ENCODE measurements around the gene GDPD1.
"Not testable (repeated sequence)": the region's sequence is repeated elsewhere in the genome, so short reads cannot be mapped to it uniquely, and the experiment has no call there.

GDPD1 gene

DNA sequence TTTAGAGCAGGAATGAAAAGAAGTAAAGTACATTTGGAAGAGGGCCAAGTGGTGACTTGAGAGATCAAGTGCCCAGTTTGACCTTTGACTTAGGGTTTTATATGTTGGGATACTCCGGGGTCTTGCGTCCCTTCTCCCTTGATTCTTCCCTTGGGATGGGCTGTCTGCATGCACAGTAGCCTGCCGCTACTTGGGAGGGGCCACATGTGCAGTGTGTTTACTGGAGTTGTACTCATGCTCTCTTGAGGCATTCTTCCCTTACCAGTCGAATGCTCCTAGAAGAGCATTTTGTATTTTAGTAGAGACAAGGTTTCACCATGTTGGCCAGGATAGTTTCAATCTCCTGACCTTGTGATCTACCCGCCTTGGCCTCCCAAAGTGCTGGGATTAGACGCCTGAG is 23.8 kb downstream of the GDPD1 start:
- DNase-seq = no peak

DNA sequence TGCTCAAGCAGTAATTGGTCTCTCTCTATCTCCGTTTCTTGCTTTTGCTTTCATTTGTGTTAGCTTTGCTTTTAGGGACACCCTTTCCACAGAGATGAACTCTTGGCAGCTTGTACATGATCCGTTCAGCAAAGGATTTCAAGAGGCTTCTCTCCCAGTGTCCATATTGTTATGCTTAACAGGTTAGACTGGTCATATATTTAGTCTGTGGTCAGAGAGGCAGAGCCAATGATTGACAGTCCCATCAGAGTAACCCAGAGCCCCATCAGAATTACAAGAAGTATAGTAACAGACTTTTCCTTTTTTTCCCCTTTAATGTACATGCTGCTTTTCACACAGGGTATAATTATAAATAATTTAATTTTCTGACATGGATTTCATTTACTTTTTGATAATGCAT is 34.4 kb downstream of the GDPD1 start:
- no peak for DNase-seq

DNA sequence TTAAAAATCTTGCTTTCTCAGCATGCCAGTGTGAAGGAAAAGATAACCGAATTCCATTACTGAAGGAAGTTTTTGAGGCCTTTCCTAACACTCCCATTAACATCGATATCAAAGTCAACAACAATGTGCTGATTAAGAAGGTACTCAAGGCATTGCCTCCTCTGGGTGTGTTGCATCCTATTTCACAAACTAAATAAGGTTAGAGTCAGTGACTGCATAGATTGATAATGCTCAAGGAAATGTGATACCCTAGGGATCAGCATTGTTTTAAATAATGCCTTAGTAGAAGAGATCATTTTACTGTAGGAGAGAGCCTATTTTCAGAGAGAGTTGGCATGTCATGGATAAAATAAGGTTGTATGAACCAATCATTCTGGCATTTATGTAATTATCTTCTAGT is 36.8 kb downstream of the GDPD1 start:
- DNase-seq = no peak

- no peak for DNase-seq
Measured at GRCh38 chr17:59260722-59261121, 40.4 kb downstream of the GDPD1 start.

- no peak for DNase-seq
Measured at GRCh38 chr17:59266745-59267144, 46.4 kb downstream of the GDPD1 start.

DNA sequence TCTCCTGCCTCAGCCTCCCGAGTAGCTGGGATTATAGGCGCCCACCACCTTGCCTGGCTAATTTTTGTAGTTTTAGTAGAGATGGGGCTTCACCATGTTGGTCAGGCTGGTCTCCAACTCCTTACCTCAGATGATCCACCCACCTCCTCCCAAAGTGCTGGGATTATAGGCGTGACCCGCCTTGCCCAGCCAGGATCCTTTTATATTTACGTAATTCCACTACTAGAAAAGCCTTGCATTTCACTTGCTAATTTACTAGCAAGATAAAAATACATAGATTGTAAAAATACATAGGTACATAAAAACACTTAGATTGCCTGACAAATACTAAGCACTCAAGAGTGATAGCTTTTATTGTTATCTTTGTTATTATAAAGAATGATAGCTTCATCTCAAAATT is 47.5 kb downstream of the GDPD1 start:
- DNase-seq = no peak

GRCh38 chr17:59275618-59276017 is 55.3 kb downstream of the GDPD1 start:
- DNase-seq = no peak

DNA sequence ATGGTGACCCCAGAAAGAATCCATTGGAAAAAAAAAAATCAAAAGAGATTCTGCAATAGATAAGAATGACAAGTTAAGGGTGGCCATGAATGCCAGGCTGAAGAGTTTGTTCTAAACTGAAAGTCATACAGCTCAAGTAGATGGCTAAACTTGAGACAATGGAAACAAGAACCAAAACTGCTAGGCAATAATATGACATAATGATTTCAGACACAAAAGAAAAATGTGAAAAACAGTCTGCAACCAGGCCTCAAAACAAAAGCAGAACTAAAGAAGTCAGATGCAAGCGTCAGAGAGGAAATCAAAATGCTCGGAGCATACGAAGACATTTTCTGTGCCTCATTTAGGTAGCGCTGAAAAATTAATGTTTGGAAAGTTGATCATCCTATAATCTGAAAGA is 56.7 kb downstream of the GDPD1 start:
- no peak for DNase-seq

GRCh38 chr17:59278406-59278805 is 58.1 kb downstream of the GDPD1 start:
- no peak for DNase-seq

GRCh38 chr17:59284317-59284716 is 64.0 kb downstream of the GDPD1 start:
- DNase-seq = no peak

GRCh38 chr17:59287452-59287851 is 67.1 kb downstream of the GDPD1 start:
- DNase-seq = no peak

DNA sequence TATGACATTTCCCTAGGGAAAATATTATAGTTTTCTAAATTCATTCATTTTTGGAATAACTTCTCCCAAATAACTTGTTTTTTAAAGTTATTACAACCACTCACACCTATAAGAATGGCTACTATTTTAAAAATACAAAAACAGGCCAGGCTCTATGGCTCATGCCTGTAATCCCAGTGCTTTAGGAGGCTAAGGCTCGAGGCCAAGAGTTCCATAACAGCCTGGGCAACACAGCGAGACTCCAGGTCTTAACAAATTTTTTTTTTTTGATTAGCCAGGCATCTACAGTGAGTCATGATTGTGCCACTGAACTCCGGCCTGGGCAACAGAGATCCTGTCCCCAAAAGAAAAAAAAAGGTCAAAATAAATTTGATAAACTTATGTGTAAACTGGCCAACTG is 67.6 kb downstream of the GDPD1 start:
- DNase-seq = no peak

DNA sequence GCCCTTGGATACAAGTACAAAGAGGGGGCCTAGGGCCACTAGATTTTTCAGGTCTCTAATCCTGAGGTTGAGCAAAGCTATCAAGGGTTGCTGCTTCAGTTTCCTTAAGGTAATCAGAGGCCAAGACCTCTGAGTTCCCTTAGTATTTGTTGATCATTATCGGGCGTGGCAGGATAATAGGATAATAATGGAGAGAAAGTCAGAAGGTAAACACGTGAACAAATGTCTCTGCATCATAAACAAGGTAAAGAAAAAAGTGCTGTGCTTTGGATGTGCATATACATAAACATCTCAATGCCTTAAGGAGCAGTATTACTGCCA is 69.6 kb downstream of the GDPD1 start:
- no peak for DNase-seq

DNA sequence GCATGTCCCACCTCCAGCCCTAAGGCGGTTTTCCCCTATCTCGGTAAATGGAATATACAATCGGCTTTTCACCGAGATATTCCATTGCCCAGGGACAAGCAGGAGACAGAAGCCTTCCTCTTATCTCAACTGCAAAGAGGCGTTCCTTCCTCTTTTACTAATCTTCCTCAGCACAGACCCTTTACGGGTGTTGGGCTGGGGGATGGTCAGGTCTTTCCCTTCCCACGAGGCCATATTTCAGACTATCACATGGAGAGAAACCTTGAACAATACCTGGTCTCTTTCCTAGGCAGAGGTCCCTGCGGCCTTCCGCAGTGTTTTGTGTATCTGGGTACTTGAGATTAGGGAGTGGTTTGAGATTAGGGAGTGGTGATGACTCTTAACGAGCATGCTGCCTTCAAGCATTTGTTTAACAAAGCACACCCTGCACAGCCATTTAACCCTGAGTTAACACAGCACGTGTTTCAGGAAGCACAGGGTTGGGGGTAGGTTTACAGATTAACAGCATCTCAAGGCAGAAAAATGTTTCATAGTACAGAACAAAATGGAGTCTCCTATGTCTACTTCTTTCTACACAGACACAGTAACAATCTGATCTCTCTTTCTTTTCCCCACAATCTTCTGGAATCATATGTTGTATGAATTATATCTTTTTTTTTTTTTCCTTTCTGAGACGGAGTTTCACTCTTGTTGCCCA is 70.1 kb downstream of the GDPD1 start:
- not testable (repeated sequence) for DNase-seq

GRCh38 chr17:59292174-59292523 is 71.8 kb downstream of the GDPD1 start:
- no peak for DNase-seq

GRCh38 chr17:59296190-59296589 is 75.9 kb downstream of the GDPD1 start:
- no peak for DNase-seq

GRCh38 chr17:59298521-59298920 is 78.2 kb downstream of the GDPD1 start:
- DNase-seq = no peak

- DNase-seq = no peak
Measured at GRCh38 chr17:59299400-59300092, 79.2 kb downstream of the GDPD1 start.

DNA sequence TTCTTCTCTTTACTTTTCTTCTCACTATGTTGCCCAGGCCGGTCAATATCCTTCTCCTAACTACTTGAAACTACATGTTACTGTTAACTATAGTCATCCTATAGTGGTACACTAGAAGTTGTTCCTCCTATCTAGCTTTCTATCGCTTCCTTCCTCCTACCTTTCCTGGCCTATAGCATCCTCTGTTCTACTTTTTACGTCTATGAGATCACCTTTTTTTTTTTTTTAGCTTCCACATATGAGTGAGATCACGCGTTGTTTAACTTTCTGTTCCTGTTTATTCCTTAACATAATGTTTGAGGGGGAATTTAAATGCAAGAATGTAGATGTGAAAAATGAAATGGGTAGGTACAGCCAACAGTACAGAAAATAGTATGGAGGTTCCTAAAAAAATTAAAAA is 80.6 kb downstream of the GDPD1 start:
- DNase-seq = no peak

DNA sequence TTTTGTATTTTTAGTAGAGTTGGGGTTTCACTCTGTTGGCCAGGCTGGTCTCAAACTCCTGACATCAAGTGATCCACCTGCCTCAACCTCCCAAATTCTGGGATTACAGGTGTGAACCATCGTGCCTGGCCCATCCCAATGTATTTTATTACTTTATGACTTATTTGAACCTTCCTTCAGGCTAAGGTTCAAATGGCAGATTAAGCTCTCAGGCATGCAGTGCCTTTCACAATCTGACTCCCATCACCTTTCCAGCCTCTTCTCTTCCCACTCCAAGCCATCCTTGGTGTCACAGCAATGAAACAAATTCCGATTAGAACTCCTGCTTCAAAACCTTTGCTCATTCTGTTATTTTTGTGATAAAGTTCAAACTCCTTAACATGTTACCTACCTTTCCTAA is 84.5 kb downstream of the GDPD1 start:
- no peak for DNase-seq

GRCh38 chr17:59310263-59310920 is 90.1 kb downstream of the GDPD1 start:
- no peak for DNase-seq

DNA sequence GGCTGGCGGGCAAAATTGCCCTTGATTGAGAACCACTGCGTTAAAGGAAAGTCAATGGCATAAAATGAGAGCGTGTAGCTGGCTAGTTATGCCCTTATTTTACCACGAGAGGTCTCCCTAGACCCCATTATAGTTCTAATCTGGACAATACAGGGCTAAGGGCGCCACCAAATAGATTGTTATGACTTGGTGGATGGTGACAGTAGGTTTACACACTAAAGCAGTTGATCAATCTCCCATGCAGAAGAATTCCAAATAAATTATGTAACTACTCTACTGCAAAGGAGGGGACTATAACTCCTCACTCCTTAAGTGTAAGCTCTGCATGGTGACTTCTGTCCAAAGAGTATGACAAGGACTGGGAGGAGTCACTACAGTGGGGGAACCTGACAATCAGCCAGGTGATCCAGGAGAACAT is 90.7 kb downstream of the GDPD1 start:
- DNase-seq = peak in 32 of 56 donors; percentile 1 to 63 (median 20)

GRCh38 chr17:59311521-59311920 is 91.2 kb downstream of the GDPD1 start:
- not testable (repeated sequence) for DNase-seq

Data from nucleus accumbens (tissue), 56 donors.